Measurements from ENCODE around the gene VPS18.

VPS18 gene

GRCh38 chr15:40900256-40901052 lies 6.2 kb downstream of the VPS18 start:
- no peak for DNase-seq
- TF ChIP-seq GATA1 (IDR thresholded peaks at IDR 0.05; ENCODE audit: low read depth, low read length) (no peak), POLR2A (IDR thresholded peaks at IDR 0.05; ENCODE audit: low read length) (no peak)

GRCh38 chr15:40901053-40901443 lies 6.8 kb downstream of the VPS18 start:
- no peak for TF ChIP-seq GATA1 (IDR thresholded peaks at IDR 0.05; ENCODE audit: low read depth, low read length)
- TF ChIP-seq POLR2A (IDR thresholded peaks at IDR 0.05; ENCODE audit: low read length), result no peak
- DNase-seq, result no peak

- DNase-seq, result no peak
- no peak for TF ChIP-seq GATA1 (IDR thresholded peaks at IDR 0.05; ENCODE audit: low read depth, low read length)
- no peak for TF ChIP-seq POLR2A (IDR thresholded peaks at IDR 0.05; ENCODE audit: low read length)
Measured at GRCh38 chr15:40902605-40903561, 8.6 kb downstream of the VPS18 start.

GRCh38 chr15:40904552-40905201 lies 10.4 kb downstream of the VPS18 start:
- TF ChIP-seq POLR2A (IDR thresholded peaks at IDR 0.05; ENCODE audit: low read length), result no peak
- TF ChIP-seq GATA1 (IDR thresholded peaks at IDR 0.05; ENCODE audit: low read depth, low read length), result no peak
- DNase-seq, result no peak

GRCh38 chr15:40906091-40906990 lies 12.1 kb downstream of the VPS18 start:
- TF ChIP-seq POLR2A (IDR thresholded peaks at IDR 0.05; ENCODE audit: low read length) (no peak), GATA1 (IDR thresholded peaks at IDR 0.05; ENCODE audit: low read depth, low read length) (no peak)
- DNase-seq, result peak; percentile 79 to 87

GRCh38 chr15:40906991-40907802 lies 12.9 kb downstream of the VPS18 start:
- DNase-seq, result no peak
- TF ChIP-seq GATA1 (IDR thresholded peaks at IDR 0.05; ENCODE audit: low read depth, low read length), result no peak
- no peak for TF ChIP-seq POLR2A (IDR thresholded peaks at IDR 0.05; ENCODE audit: low read length)

GRCh38 chr15:40908095-40908494 lies 13.8 kb downstream of the VPS18 start:
- DNase-seq, result no peak
- no peak for TF ChIP-seq GATA1 (IDR thresholded peaks at IDR 0.05; ENCODE audit: low read depth, low read length)

GRCh38 chr15:40909662-40910630 lies 15.7 kb downstream of the VPS18 start:
- TF ChIP-seq POLR2A (IDR thresholded peaks at IDR 0.05; ENCODE audit: low read length), result no peak
- TF ChIP-seq GATA1 (IDR thresholded peaks at IDR 0.05; ENCODE audit: low read depth, low read length), result no peak
- DNase-seq, result no peak

GRCh38 chr15:40911141-40911540 lies 16.9 kb downstream of the VPS18 start:
- DNase-seq, result no peak
- TF ChIP-seq POLR2A (IDR thresholded peaks at IDR 0.05; ENCODE audit: low read length) (no peak), GATA1 (IDR thresholded peaks at IDR 0.05; ENCODE audit: low read depth, low read length) (no peak)

- TF ChIP-seq POLR2A (IDR thresholded peaks at IDR 0.05; ENCODE audit: low read length) (no peak), GATA1 (IDR thresholded peaks at IDR 0.05; ENCODE audit: low read depth, low read length) (no peak)
- no peak for DNase-seq
Measured at GRCh38 chr15:40911693-40912092, 17.4 kb downstream of the VPS18 start.

- TF ChIP-seq GATA1 (IDR thresholded peaks at IDR 0.05; ENCODE audit: low read depth, low read length), result no peak
- no peak for TF ChIP-seq POLR2A (IDR thresholded peaks at IDR 0.05; ENCODE audit: low read length)
Measured at GRCh38 chr15:40912478-40912877, 18.2 kb downstream of the VPS18 start.

More at GRCh38 chr15:40912478-40912877, 18.2 kb downstream of the VPS18 start:
- no peak for DNase-seq
